ENCODE data around the gene FYB1.
A peak's percentile ranks its signal among the peaks of the same experiment; 100 is the strongest.

Gene FYB1

DNA sequence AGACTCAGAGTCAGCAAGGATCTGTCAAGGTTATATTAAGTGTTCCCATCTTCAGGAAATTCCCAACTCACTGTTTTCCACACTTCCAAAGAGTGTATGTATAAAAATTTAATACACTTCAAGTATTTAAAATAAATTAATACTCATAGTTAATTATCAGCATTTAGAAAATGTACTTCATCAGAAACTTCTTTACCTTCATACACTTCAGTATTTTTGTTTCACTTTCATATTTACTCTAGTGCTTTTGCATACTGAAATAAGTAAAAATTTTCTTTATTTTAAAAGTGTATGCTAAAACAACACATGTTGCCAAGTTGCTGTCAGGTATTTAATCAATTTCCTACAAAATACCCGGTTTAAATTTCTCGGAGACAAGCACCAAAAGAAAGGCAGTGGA, 161.6 kb downstream of the FYB1 start:
- peak overlapping the region; percentile 18 for H3K27ac Mint-ChIP-seq
- H3K9me3 Mint-ChIP-seq: no peaks in the 10 kb centered on the region
- peaks cover 24% of the 10 kb centered on the region for H3K36me3 Mint-ChIP-seq (ENCODE audit: low read depth)
- no peak for DNase-seq
- H3K27me3 Mint-ChIP-seq: no peaks in the 10 kb centered on the region
- H3K4me1 Mint-ChIP-seq (ENCODE audit: low read depth): peaks cover 81% of the 10 kb centered on the region
- peak overlapping the region; percentile 71 for H3K4me3 Mint-ChIP-seq

DNA sequence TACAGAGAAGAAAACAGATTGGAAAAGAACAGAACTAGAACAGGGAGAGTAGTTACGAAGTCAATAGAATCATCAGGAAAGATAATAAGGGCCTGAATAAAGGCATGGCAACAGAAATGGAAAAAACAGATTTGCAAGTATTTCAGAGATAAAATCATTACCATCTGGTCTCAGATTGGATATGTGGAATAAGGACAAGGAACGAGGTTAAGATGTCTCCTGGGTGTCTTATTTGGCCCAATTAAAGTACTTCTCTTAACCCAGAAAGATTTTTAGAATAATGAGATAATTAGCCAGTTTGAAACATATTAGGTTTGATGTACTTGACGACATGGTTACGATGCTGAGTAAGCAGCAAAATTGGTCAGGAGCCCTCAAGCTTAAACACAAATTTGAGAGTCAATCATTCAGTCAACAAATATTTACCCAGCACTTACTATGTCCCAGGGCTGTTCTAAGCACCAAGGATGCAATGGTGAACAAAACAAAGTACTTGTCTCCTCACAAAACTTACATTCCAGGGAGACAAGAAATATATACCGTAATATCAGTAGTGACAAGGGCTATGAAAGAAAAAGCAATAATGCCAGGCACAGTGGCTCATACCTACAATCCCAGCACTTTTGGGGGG, 163.5 kb downstream of the FYB1 start:
- DNase-seq: no peak
- Mint-ChIP-seq H3K27ac (no peak overlapping the region), H3K27me3 (no peaks in the 10 kb centered on the region), H3K4me1 (ENCODE audit: low read depth) (peaks cover 78% of the 10 kb centered on the region), H3K4me3 (no peak overlapping the region), H3K36me3 (ENCODE audit: low read depth) (peaks cover 22% of the 10 kb centered on the region), H3K9me3 (no peaks in the 10 kb centered on the region)

Data from activated T-cell treated with anti-CD3 and anti-CD28 coated beads, Interleukin-2, amount 50 U/mL, for 24 hours (primary cell).